SKM-1 (cell line): ENCODE data around the gene ADGRA1.
"Not testable (repeated sequence)": the region's sequence is repeated elsewhere in the genome, so short reads cannot be mapped to it uniquely, and the experiment has no call there.

Experiments
- DNase-seq: peaks from one replicate; lab custom pipeline; 2025; ENCODE audit not compliant: unreplicated experiment; lab: John Stamatoyannopoulos, UW

The ADGRA1 gene

DNA sequence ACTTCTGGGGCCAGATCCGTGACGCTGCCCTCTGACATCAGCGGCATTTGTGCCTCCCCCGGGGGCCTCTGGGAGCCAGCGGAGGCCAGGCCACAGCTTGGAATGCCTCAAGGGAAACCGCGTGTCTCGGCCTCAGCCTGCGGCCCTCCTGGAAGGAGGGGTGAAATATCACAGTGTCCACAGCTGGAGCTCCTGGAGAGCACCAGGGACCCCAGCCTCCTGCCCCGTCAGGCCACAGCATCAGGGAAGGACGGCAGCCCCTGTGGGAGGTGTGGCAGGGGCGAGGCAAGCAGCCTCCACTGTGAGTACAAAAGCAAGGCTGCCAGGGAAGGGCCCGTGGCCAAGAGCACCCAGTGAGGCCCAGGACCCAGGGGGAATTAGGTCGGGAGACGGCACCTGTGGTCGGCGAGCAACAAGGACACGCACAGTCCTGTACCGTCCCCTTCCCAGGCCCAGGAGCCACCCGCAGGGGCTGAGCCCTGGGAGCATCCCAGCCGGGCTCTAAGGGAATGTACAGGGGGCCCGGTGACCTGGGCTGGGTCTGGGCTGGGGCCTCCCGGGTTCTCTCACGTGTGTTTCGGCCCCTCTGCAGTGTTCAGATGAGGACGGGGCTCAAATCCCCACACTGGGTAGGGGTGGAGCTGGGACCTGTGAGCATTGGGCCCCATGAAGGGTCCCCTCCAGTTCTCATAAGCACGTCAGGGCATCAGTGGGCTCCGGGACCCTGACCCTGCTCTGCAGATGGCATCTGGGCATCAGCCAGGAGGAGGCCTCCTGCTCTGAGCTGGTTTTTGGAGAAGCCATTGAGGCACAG, 53.6 kb downstream of the ADGRA1 start:
- DNase-seq = no peak

DNA sequence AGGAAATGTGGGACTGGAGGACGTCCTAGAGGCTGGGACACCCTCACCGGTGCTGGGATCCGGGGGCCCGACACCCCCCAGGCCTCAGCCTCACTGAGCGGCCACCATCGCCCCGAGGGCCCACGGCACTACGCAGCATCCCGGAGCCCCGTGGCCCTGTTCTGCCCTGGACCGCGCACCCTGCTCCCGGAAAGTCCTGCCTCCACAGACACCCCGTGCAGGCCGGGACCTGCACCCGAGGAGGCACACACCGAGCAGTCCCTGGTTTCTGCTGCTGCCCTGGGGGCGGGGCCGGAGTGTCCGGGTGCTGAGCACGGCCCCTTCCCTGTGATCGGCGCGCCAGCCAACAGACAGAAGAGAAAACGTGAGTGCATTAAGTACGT, 54.2 kb downstream of the ADGRA1 start:
- DNase-seq = no peak

DNA sequence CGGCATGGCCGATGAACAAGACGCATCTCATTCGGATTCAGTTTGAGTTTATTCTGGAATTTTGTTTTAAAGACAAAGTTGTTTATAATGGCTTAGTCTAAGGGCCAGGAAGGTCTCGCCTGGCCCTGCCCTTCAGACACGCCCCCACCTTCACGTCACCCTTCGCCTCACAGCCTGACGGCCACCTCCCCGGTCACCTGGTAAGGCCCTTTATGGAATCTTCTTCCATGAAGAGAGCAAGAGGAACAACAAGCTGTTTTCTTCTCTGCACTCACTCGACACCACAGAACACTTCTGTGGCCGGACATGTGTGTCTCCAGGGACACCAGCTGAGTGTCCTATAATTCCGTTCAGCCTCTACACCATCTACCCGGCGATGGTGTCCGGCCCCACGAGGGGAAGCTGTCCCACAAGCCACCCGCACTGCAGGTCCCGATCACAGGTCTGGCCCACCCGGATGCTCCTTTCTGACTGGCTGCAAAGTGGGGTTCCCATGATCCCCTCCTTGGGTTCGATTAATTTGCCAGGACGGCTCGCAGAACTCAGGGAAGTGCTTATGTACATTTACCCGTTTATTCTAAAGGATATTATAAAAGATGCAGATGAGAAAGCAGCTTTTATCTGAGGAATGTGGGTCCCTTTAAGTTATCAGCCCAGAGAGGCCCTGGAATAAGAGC, 54.9 kb downstream of the ADGRA1 start:
- no peak for DNase-seq

DNA sequence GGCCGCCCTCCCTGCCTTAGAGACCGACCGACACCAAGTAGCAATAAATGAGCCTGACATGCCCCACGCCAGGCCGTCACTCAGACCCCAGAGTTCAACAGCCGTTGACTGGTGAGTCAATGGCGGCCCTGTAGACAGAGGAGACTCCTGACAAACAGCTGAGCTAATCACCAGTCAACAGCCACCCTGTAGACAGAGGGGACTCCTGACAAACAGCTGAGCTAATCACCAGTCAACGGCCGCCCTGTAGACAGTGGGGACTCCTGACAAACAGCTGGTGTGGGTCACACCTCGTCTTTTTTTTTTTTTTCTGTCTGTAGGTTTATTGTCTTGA, 55.4 kb downstream of the ADGRA1 start:
- no peak for DNase-seq

GRCh38 chr10:133143546-133143945, 55.8 kb downstream of the ADGRA1 start:
- no peak for DNase-seq

GRCh38 chr10:133144771-133145170, 57.0 kb downstream of the ADGRA1 start:
- no peak for DNase-seq

GRCh38 chr10:133150226-133150625, 62.5 kb downstream of the ADGRA1 start:
- DNase-seq = no peak

DNA sequence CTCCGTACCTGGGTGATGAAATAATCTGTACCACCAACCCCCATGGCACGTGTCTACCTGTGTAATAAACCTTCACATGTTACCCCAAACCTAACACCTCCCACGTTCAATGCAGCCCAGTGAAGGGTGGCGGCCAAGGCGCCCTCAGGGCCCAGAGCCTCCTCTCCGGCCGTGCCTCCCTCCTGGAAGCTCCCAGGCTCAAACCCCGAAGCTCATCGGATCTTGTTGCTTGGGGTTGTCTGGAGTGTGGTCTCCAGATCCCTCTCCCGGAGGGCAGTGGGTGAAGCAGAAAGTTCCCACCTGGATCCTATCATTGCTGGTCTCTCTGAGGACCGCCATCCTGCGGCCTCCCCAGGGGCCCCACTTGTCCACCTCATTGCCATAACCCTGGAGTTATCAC, 62.9 kb downstream of the ADGRA1 start:
- no peak for DNase-seq

DNA sequence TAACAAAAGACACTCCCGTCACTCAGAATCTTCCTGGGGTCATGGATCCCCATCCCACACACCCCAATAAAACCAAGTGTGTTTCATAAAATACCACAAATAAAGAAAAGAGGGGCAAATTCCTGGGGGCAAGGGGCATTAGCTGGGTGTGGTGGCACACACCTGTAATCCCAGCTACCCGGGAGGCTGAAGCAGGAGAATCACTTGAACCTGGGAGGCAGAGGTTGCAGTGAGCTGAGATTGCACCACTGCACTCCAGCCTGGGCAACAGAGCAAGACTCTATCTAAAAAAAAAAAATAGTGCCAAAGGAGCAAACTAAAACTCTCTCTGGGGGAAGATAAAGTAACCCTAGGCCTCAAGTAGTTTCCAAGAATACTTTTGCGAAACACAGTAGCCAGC, 63.3 kb downstream of the ADGRA1 start:
- not testable (repeated sequence) for DNase-seq

DNA sequence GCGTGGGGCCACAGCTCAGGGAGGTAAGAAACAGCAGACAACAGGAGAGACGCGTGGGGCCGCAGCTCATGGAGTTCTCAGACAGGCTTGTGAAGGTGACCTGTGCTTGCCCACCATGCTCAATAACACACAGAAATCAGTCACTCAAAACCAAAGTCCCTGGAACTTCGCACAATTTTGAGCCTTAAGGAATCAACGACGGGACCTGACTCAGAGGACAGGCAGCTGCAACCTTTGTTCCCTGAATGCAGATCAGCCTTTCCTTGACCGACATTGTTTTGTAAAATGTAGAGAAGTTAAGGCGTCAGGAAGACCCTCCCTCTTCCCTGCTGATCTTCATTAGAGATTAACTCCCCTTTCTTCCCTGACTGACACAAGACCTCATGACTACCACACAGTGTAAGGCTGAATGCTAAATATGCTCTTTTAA, 63.8 kb downstream of the ADGRA1 start:
- DNase-seq = no peak

DNA sequence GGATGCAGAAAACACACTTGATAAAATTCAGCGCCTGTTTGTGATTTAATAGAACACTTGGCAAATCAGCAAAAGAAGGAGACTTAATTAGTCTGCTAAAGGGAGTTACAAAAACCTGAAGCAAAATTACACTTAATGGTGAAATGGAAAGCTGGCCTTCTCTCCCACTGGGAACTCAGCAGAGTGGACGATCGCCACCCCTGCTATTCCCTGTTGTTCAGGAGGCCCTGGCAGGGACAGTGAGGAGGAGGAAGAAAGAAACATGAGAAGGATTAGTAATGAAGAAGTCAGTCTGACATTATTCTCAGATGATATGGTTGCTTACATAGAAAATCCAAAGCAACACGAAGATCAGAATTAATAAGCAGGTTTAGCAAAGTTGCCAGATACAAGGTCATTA, 66.7 kb downstream of the ADGRA1 start:
- DNase-seq = no peak

- no peak for DNase-seq
These were observed 67.5 kb downstream of the ADGRA1 start for GRCh38 chr10:133154996-133155778.

DNA sequence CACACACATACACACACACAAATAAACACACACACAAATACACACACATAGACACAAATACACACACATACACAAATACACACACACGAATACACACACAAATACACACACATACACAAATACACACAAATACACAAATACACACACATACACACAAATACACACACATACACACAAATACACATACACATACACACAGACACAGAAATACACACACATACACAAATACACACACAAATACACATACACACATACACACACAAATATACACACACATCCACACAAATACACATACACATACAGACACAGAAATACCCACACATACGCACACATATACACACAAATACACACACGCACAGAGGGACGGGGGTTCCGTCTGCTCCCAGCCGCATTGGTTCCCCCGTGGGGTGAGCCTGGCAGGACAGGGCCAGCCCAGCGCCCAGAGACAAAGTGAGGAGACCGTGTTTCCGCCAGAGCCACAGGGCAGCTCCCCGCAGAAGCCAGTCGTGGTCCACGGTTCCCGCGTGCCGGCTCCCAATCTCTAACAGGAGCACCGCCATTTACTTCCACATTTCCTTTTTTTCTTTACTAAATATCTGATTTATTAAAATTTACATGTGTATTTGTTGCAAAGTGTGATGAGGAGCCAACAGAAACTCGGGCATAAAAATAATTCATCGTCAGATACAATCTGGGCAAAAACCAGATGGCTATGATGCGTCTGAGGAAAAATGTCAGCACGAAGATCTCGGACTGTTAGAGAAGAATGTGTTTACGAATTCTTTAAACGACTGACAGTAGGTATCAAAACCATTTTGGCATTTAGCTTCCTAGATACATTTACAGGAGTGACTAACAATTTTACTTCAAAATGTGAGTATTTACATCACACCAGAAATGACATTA, 69.2 kb downstream of the ADGRA1 start:
- DNase-seq = no peak

DNA sequence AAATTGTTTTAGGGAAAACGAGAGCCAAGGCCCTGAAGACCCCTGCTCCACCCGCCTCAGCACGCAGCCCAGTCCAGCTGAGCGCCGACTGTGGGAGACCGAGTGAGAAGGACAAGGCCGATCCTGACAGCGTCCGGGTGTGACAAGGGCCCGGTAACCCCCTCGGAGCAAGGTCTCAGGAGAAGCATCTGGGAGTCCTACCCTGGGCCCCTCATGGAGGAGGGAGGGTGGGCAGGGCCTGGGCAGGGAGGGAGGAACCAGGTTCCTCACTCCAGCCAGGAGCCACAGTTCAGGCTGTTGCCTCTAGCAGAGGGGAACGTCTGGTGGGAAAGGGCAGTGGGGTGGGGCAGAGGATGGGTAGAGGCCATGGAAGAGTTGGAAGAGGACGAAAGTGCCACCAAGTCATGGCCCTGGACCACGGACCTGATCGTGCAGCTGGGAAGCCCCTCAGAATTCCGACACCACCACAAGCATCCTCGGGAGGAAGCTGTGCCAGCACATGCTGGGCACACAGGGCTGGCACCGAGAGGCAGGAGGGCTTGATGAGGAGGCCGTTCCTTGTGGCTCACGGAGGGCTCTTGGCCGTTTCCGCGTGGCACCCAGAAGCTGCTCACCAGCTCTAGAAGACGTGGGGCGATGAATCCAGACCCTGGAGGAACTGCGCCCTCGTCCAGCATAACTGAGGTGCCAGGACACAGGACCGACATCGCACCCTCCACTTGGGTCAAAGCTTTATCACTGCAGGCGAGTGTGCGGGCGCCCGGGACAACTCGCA, 70.1 kb downstream of the ADGRA1 start:
- DNase-seq = no peak

- no peak for DNase-seq
These were observed 70.7 kb downstream of the ADGRA1 start for GRCh38 chr10:133158437-133158755.

GRCh38 chr10:133158756-133159610, 71.3 kb downstream of the ADGRA1 start:
- no peak for DNase-seq

GRCh38 chr10:133159611-133159949, 71.9 kb downstream of the ADGRA1 start:
- no peak for DNase-seq

DNA sequence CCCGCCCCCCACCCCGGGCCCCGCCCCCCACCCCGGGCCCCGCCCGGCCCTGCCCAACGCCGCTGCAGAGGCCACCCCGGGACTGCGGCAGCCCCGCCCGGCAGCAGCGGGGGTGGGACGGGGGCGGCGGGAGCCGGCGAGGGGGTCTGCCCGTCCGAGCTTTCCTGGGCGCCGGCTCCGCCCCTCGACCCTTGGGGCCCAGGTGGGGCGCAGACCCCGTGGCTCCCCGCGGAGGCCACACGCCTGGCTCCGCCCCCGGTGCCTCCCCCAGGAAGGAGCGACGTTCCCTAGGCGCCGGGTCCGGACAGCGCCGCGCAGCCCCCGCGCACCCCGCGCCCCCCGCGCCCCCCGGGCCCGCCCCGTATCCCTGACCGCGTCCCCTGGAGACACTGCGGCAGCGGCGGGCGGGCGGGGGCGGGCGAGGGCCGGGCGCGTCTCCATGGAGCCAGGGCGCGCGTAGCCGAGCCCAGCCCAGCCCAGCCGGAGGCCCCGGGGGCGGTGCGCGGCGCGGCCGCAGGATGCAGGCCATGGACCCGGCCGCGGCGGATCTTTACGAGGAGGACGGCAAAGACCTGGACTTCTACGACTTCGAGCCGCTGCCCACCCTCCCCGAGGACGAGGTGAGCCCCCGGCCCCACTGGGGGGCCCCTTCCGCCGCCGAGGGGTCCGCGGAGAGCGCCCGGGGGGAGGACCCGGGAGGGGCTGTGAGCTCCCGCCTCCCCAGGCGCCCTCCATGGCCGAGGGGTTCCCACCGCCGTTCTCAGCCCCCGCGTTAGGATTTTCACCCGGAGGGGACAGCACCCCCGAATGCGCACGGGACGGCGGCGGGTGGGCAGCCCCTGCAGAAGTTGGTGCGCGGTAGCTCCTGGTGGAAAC, 72.5 kb downstream of the ADGRA1 start, which contains the start of gene KNDC1:
KNDC1 (plus strand) TSS at position 270 of the 876 bp plus-strand sequence; CDS start at position 519, 249 bp downstream.
- no peak for DNase-seq
